ENCODE measurements around the gene APBA2. TPM values are rescaled to one million over a fixed set of nuclear protein-coding genes. Genes with fewer than 3 reads are reported as not detected.

Gene APBA2
- total RNA-seq, 4 donors from 2014 or later, result 2.3 to 15.0 (median 4.6) TPM; not detected in 1

DNA sequence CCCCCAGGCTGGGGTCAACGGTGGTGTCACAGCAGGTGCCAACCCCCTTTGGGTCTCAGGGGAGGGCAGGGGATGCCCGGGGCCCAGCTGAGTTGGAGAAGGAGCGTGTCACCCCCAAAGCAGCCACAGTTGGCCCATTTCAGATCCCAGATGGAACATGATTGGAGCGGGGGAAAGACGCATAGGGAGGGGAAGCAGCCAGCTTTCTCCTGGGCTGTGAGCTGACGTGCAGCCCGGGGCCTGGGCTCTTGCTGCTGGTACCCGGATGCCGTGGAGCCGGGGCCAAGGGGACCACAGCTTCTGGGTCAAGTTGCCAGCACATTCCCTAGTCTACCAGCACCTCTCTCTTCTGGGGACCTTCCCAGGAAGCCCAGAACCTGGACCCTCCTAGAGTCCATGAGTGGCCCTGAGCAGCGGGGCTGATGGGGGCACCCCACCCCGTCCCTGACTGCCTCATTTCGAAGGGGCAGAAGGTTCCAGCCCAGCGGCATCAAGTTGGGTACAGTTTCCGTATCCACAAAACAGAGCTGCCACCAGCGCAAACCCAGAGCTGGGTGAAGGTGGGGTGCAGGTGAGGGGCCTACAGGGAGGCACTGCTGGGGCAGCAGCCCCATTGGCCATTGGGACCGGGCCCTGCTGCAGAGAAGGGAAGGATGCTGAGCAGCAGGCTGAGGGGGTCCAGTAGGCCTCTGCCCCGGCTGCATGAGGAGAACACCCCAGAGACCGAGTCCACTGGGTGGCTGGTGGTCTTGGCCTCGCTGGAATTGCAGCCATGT lies 235.0 kb downstream of the APBA2 start:
- no peak for DNase-seq
- Histone ChIP-seq H3K4me1 (no peaks in the 10 kb centered on the region), H3K27me3 (no peaks in the 10 kb centered on the region), H3K36me3 (no peaks in the 10 kb centered on the region), H3K4me3 (no peak overlapping the region), H3K9me3 (no peaks in the 10 kb centered on the region), H3K27ac (no peak overlapping the region)
- TF ChIP-seq, protein P1, sequence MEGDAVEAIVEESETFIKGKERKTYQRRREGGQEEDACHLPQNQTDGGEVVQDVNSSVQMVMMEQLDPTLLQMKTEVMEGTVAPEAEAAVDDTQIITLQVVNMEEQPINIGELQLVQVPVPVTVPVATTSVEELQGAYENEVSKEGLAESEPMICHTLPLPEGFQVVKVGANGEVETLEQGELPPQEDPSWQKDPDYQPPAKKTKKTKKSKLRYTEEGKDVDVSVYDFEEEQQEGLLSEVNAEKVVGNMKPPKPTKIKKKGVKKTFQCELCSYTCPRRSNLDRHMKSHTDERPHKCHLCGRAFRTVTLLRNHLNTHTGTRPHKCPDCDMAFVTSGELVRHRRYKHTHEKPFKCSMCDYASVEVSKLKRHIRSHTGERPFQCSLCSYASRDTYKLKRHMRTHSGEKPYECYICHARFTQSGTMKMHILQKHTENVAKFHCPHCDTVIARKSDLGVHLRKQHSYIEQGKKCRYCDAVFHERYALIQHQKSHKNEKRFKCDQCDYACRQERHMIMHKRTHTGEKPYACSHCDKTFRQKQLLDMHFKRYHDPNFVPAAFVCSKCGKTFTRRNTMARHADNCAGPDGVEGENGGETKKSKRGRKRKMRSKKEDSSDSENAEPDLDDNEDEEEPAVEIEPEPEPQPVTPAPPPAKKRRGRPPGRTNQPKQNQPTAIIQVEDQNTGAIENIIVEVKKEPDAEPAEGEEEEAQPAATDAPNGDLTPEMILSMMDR (IDR thresholded peaks at IDR 0.05), result no peak
- TF ChIP-seq POLR2A (IDR thresholded peaks at IDR 0.05), result no peak
- intact Hi-C loops (cut with DNase I; ENCODE audit: low total_unique reads), result no loop called here

DNA sequence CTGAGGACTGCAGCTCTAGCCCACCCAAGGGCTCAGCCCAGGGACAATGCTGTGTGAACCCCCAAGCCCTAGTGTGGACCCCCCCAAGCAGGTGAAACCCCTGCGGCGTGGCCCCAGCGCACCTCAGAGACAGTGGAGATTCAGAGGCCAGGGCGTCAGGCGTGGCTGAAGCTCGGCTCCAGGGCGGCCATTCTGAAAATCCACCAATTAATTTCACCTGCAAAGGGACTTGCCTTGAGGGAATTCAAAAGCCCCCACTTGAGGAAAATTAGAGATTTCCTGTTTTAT lies 235.5 kb downstream of the APBA2 start:
- H3K27ac ChIP-seq, result no peak overlapping the region
- no peak for TF ChIP-seq POLR2A (IDR thresholded peaks at IDR 0.05)
- TF ChIP-seq, protein P1 (IDR thresholded peaks at IDR 0.05), result no peak
- H3K27me3 ChIP-seq, result no peaks in the 10 kb centered on the region
- H3K9me3 ChIP-seq, result no peaks in the 10 kb centered on the region
- H3K36me3 ChIP-seq, result no peaks in the 10 kb centered on the region
- no peaks in the 10 kb centered on the region for H3K4me1 ChIP-seq
- H3K4me3 ChIP-seq, result no peak overlapping the region
- intact Hi-C loops (cut with DNase I; ENCODE audit: low total_unique reads), result no loop called here
- DNase-seq, result no peak

DNA sequence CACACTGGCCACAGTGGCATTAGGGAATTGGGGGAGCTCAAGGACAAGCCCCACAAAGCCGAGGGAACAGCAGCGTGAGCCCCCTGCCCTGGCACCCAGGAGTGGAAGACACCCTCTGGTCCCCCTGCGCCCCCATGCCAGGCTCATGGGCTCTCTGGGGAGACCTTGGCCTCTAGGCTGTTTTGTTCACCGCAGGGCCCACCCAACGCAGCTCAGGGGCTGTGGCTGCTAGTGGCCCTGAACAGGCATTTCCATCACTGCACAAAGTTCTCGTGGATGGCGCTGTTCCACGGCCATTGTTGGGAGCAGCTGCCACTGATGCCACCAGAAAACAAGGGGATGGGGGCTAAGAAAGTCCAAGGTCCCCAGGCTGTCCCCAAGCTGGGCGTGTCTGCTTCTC lies 236.1 kb downstream of the APBA2 start:
- intact Hi-C loops (cut with DNase I; ENCODE audit: low total_unique reads), result no loop called here
- Histone ChIP-seq H3K9me3 (no peaks in the 10 kb centered on the region), H3K36me3 (no peaks in the 10 kb centered on the region), H3K27me3 (no peaks in the 10 kb centered on the region), H3K4me1 (no peaks in the 10 kb centered on the region), H3K4me3 (no peak overlapping the region), H3K27ac (no peak overlapping the region)
- no peak for TF ChIP-seq POLR2A (IDR thresholded peaks at IDR 0.05)
- TF ChIP-seq, protein P1 (IDR thresholded peaks at IDR 0.05), result no peak
- DNase-seq, result no peak

DNA sequence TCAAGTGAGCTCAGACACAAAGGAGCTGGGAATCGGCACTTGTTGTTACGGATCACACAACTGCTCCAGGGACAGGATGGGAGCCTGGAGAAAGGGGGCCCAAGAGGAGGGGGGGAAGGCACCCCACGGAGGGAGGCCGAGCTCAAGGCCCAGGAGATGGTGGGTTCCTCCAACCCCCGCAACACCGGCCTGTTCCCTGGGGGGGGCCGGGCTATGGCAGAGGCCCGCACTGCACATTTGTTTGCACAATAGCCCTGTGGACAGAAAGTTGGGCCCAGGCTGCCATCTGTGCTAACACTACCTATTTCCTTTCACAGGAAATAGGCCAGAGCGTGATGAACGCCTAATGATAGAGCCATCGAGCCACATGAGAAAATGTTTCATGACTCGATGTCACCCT lies 236.7 kb downstream of the APBA2 start:
- Histone ChIP-seq H3K27ac (no peak overlapping the region), H3K27me3 (no peaks in the 10 kb centered on the region), H3K9me3 (no peaks in the 10 kb centered on the region), H3K4me1 (no peaks in the 10 kb centered on the region), H3K36me3 (no peaks in the 10 kb centered on the region), H3K4me3 (no peak overlapping the region)
- intact Hi-C loops (cut with DNase I; ENCODE audit: low total_unique reads), result no loop called here
- TF ChIP-seq POLR2A (IDR thresholded peaks at IDR 0.05), result no peak
- TF ChIP-seq, protein P1 (IDR thresholded peaks at IDR 0.05), result no peak
- no peak for DNase-seq

DNA sequence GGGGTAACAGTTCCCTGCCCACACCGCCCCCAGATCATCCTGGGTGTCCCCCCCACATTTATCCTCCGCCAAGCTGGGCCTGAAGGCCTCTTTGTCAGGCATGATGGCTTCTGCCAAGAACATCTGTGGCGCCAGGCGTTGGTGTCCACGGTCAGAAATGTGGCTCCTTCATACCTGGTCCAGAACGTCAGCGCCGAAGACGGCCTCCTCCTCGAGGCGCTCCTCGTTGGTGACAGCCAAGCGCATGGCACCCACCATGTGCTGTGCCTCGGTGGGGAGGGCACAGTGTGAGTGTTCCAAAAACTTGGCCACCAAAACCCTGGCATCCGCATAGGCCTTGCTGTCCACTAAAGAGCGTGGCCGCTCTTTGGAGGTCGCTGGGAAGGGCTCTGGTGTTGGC lies 237.4 kb downstream of the APBA2 start:
- DNase-seq, result no peak
- no peaks in the 10 kb centered on the region for H3K27me3 ChIP-seq
- intact Hi-C loops (cut with DNase I; ENCODE audit: low total_unique reads), result no loop called here
- H3K36me3 ChIP-seq, result no peaks in the 10 kb centered on the region
- H3K9me3 ChIP-seq, result no peaks in the 10 kb centered on the region
- no peaks in the 10 kb centered on the region for H3K4me1 ChIP-seq
- H3K4me3 ChIP-seq, result no peak overlapping the region
- TF ChIP-seq, protein P1 (IDR thresholded peaks at IDR 0.05), result no peak
- no peak for TF ChIP-seq POLR2A (IDR thresholded peaks at IDR 0.05)
- H3K27ac ChIP-seq, result no peak overlapping the region
